ENCODE data around the gene ABTB1.

- TF ChIP-seq CTCF (IDR thresholded peaks at IDR 0.05) (no peak), POLR2AphosphoS5 (IDR thresholded peaks at IDR 0.05) (no peak), EP300 (IDR thresholded peaks at IDR 0.05) (no peak)
Observed at GRCh38 chr3:127710155-127710941, 37.6 kb downstream of the ABTB1 start.

All from stomach (tissue), 4 donors.